RWPE2 (cell line): ENCODE data around the gene CFAP157.

Source experiments
- ATAC-seq: fragments of 200-7000 bp; cut with Tn5 transposase; 3 replicates; pipeline ENCODE4 v1.9.1; 2021; ENCODE audit warnings: low read depth
- DNase-seq: peaks from one replicate; pipeline ENCODE4 v3.0.0-alpha.2; 2020; ENCODE audit warnings: low spot score
- H3K27ac ChIP-seq: fragments of 450-650 bp; 2 replicates; pipeline ENCODE4 v1.5.1; 2017; ENCODE audit warnings: mild to moderate bottlenecking; ENCODE audit not compliant: poor library complexity, severe bottlenecking
- H3K27me3 ChIP-seq: fragments of 250-450 bp; sonication (Bioruptor Pico); 2 replicates; pipeline ENCODE4 v1.5.1; 2021; ENCODE audit warnings: mild to moderate bottlenecking, moderate library complexity; ENCODE audit not compliant: insufficient read depth, poor library complexity, severe bottlenecking
- H3K36me3 ChIP-seq: fragments of 250-450 bp; sonication (Bioruptor Pico); 2 replicates; pipeline ENCODE4 v1.5.1; 2020; ENCODE audit warnings: low read depth, mild to moderate bottlenecking, moderate library complexity
- H3K4me1 ChIP-seq: fragments of 250-450 bp; sonication (Bioruptor Pico); 2 replicates; pipeline ENCODE4 v1.5.1; 2021; ENCODE audit warnings: mild to moderate bottlenecking, moderate library complexity; ENCODE audit not compliant: insufficient read depth, poor library complexity, severe bottlenecking
- H3K4me3 ChIP-seq: fragments of 250-450 bp; sonication (Bioruptor Pico); 2 replicates; pipeline ENCODE4 v1.5.1; 2021; ENCODE audit warnings: mild to moderate bottlenecking, moderate library complexity; ENCODE audit not compliant: severe bottlenecking
- H3K9me3 ChIP-seq: fragments of 250-450 bp; sonication (Bioruptor Pico); 2 replicates; pipeline ENCODE4 v1.5.1; 2021; ENCODE audit warnings: mild to moderate bottlenecking, moderate library complexity; ENCODE audit not compliant: severe bottlenecking
- TF ChIP-seq, protein P1 (sequence below): fragments of 450-650 bp; IDR thresholded peaks from one replicate; pipeline ENCODE4 v1.5.1; 2017; ENCODE audit warnings: mild to moderate bottlenecking, moderate library complexity; ENCODE audit not compliant: poor library complexity, severe bottlenecking

Gene CFAP157

DNA sequence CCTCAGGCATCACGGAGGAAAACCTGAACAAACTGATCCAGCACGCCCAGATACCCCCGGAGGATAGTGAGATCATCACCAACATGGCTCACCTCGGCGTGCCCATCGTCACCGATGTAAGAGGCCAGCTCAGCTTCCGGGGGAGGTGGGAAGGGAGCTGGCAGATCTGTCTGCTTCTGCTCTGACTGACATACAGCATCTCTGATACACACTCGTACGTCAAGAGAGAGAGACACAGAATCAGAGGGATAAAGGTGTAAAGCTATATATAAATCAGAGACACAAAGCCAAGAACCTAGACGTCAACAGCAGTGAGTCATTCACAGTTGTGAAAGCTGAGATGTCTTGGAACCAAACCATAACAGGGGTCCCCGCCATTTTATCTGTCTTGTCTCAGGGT lies 30.1 kb upstream of the CFAP157 start:
- no peaks in the 10 kb centered on the region for H3K27me3 ChIP-seq
- no peak overlapping the region for H3K27ac ChIP-seq
- TF ChIP-seq, protein P1, sequence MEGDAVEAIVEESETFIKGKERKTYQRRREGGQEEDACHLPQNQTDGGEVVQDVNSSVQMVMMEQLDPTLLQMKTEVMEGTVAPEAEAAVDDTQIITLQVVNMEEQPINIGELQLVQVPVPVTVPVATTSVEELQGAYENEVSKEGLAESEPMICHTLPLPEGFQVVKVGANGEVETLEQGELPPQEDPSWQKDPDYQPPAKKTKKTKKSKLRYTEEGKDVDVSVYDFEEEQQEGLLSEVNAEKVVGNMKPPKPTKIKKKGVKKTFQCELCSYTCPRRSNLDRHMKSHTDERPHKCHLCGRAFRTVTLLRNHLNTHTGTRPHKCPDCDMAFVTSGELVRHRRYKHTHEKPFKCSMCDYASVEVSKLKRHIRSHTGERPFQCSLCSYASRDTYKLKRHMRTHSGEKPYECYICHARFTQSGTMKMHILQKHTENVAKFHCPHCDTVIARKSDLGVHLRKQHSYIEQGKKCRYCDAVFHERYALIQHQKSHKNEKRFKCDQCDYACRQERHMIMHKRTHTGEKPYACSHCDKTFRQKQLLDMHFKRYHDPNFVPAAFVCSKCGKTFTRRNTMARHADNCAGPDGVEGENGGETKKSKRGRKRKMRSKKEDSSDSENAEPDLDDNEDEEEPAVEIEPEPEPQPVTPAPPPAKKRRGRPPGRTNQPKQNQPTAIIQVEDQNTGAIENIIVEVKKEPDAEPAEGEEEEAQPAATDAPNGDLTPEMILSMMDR, result no peak
- no peaks in the 10 kb centered on the region for H3K9me3 ChIP-seq
- no peak for DNase-seq
- no peak overlapping the region for H3K4me3 ChIP-seq
- H3K36me3 ChIP-seq, result peaks cover 26% of the 10 kb centered on the region
- no peaks in the 10 kb centered on the region for H3K4me1 ChIP-seq
- ATAC-seq, result no peak

DNA sequence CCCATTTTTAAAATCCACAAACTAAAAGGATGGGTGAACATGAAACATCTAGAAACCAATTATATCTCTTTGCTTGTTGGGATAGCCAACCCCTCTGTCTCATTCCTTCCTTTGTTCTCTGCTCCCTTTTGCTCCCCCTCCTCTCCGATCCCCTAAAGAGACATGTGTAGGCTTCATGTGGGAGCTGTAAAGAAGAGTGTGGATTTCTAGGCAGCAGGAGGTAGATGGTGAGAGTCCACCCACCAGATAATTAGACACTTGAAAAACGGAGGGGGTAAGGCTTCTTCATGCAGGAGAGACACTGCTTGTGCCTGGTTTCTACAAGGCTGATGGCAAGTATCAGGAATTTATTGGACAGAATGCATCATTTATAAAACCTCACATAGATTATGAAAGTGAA lies 27.3 kb upstream of the CFAP157 start:
- no peak for ATAC-seq
- no peaks in the 10 kb centered on the region for H3K27me3 ChIP-seq
- DNase-seq, result no peak
- TF ChIP-seq, protein P1, result no peak
- H3K36me3 ChIP-seq, result peaks cover 12% of the 10 kb centered on the region
- no peak overlapping the region for H3K4me3 ChIP-seq
- H3K4me1 ChIP-seq, result no peaks in the 10 kb centered on the region
- H3K27ac ChIP-seq, result no peak overlapping the region
- H3K9me3 ChIP-seq, result no peaks in the 10 kb centered on the region

DNA sequence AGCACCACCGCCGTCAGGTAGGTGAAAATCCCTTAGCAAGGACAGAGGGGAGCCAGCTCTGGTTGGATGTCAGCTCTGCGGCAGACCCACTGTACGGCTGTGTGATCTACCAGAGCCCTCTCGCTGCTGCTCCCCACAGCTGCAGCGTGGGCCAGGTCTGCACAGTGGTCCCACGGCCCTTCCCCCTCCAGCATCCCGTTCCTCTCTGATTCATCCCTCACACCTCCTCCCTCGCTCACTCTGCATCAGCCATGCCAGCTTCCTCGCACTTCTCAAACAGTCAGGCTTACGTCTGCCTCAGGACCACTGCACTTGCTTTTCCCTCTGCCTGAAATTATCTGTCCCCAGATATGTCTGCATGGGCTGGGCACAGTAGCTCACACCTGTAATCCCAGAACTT lies 26.6 kb upstream of the CFAP157 start:
- Histone ChIP-seq H3K4me1 (no peaks in the 10 kb centered on the region), H3K36me3 (peaks cover 12% of the 10 kb centered on the region), H3K27me3 (no peaks in the 10 kb centered on the region), H3K4me3 (no peak overlapping the region), H3K27ac (no peak overlapping the region), H3K9me3 (no peaks in the 10 kb centered on the region)
- DNase-seq (no peak), ATAC-seq (no peak)
- TF ChIP-seq, protein P1, result no peak

DNA sequence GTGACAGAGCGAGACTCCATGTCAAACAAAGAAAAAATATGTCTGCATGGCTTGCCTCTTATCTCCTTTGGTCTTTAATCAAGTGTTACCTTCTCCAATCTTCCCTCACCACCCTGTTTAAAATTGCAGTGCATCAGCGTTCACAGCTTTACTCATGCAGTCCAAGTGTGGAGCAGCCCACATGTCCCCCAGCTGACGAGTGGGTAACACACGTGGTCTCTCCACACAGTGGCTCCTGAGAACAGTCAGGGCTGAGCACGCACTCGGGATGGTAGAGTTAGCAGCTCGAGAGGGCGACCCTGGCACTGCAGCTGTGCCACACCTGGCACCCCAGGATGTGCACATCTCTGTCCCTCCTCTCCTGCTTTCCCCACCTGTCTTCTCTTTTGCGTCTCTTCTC lies 25.9 kb upstream of the CFAP157 start:
- no peak overlapping the region for H3K27ac ChIP-seq
- H3K4me3 ChIP-seq, result no peak overlapping the region
- TF ChIP-seq, protein P1, result no peak
- no peaks in the 10 kb centered on the region for H3K4me1 ChIP-seq
- H3K27me3 ChIP-seq, result no peaks in the 10 kb centered on the region
- ATAC-seq (no peak), DNase-seq (no peak)
- peaks cover 12% of the 10 kb centered on the region for H3K36me3 ChIP-seq
- H3K9me3 ChIP-seq, result no peaks in the 10 kb centered on the region

DNA sequence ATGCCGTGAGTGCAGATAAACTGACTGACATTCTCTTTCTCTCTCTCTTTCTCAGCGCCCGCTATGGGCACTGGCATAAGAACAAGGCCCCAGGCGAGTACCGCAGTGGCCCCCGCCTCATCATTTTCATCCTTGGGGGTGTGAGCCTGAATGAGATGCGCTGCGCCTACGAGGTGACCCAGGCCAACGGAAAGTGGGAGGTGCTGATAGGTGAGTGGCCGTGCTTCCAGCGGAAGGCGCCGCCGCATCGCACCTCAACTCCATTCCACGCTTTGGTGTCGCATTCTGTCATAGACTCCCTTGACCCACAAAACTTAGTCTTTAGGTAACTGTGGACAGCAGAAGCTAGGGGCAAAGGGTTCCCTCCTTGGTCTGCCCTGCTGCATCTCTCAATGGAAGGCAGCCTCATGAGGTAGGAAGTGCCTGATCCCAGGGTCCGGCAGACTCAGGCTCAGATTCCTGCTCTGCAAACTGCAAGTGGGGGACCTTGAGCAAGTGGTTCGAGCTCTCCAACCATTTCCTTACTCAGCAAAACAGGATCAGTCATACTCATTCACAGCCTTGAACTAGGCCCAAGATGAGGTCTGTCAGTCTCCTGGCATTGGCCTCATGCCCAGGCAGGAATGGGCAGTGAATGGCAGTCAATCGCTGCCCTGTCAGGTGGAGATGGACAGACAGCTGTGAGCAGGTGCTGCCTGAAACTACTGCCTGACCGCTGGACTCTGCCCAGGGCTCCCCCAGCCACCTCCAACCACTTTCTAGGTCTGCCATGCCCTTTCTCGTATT lies 24.2 kb upstream of the CFAP157 start:
- no peak overlapping the region for H3K4me3 ChIP-seq
- H3K36me3 ChIP-seq, result peaks cover 7% of the 10 kb centered on the region
- no peaks in the 10 kb centered on the region for H3K4me1 ChIP-seq
- H3K9me3 ChIP-seq, result no peaks in the 10 kb centered on the region
- ATAC-seq (no peak), DNase-seq (no peak)
- H3K27me3 ChIP-seq, result no peaks in the 10 kb centered on the region
- H3K27ac ChIP-seq, result no peak overlapping the region
- TF ChIP-seq, protein P1, result no peak
